Large intestine (tissue), 3 donors: ENCODE data around the gene UBE2Q2. TPM values are rescaled to one million over a fixed set of nuclear protein-coding genes. Genes with fewer than 3 reads are reported as not detected.
"Not testable (repeated sequence)": the region's sequence is repeated elsewhere in the genome, so short reads cannot be mapped to it uniquely, and the experiment has no call there.

Source experiments
- DNase-seq, 2 donors: peaks; one replicate each; pipeline versions ENCODE4 v3.0.0 to v3.0.0-alpha.2; 2013
- H3K27ac ChIP-seq: one replicate; pipeline ENCODE4 v1.5.1; 2013; ENCODE audit warnings: low read length
- H3K27me3 ChIP-seq: 2 replicates; pipeline ENCODE4 v1.6.1; 2013; ENCODE audit warnings: low read length; ENCODE audit not compliant: control insufficient read depth, insufficient read depth
- H3K36me3 ChIP-seq: 2 replicates; pipeline ENCODE4 v1.6.1; 2013; ENCODE audit warnings: low read length; ENCODE audit not compliant: control insufficient read depth, insufficient read depth
- H3K4me1 ChIP-seq: one replicate; pipeline ENCODE4 v1.6.1; 2013; ENCODE audit warnings: low read length; ENCODE audit not compliant: control insufficient read depth, insufficient read depth
- H3K4me3 ChIP-seq: one replicate; pipeline ENCODE4 v1.5.1; 2013; ENCODE audit warnings: low read length
- H3K9me3 ChIP-seq: one replicate; pipeline ENCODE4 v1.6.1; 2013; ENCODE audit warnings: mild to moderate bottlenecking, low read depth, low read length, moderate library complexity; ENCODE audit not compliant: control insufficient read depth
- WGBS: methylation state at CpG from one replicate; pipeline ENCODE4 v1.1.5; 2013; ENCODE audit warnings: low lambda C conversion rate; ENCODE audit not compliant: insufficient coverage; 5-methylcytosine and 5-hydroxymethylcytosine counted together
- polyA plus RNA-seq: library from polyadenylated mRNA; unstranded; fragments of 120-200 nt; gene quantifications from one replicate; pipeline ENCODE4 v1.2.1, GENCODE V29; 2013

Gene UBE2Q2
- polyA plus RNA-seq, 1 donor: 16.6 TPM

- no CpG with 5 or more reads among the region's 1 CpG for WGBS
- not testable (repeated sequence) for H3K9me3 ChIP-seq, H3K27ac ChIP-seq, H3K4me1 ChIP-seq, H3K36me3 ChIP-seq, H3K4me3 ChIP-seq, H3K27me3 ChIP-seq, DNase-seq
Measured at GRCh38 chr15:75866045-75866444, 22.8 kb downstream of the UBE2Q2 start.

GRCh38 chr15:75866916-75867315 lies 23.7 kb downstream of the UBE2Q2 start:
- DNase-seq: no peak
- Histone ChIP-seq H3K27me3 (no peaks in the 10 kb centered on the region), H3K4me1 (no peaks in the 10 kb centered on the region), H3K27ac (no peak overlapping the region), H3K4me3 (no peak overlapping the region), H3K36me3 (peaks cover 3% of the 10 kb centered on the region), H3K9me3 (no peaks in the 10 kb centered on the region)

GRCh38 chr15:75867449-75867848 lies 24.2 kb downstream of the UBE2Q2 start:
- no peaks in the 10 kb centered on the region for H3K4me1 ChIP-seq
- WGBS: 70% methylated on average over 2 of the region's 4 CpGs
- no peak for DNase-seq
- H3K4me3 ChIP-seq: no peak overlapping the region
- peaks cover 3% of the 10 kb centered on the region for H3K36me3 ChIP-seq
- no peaks in the 10 kb centered on the region for H3K9me3 ChIP-seq
- no peak overlapping the region for H3K27ac ChIP-seq
- no peaks in the 10 kb centered on the region for H3K27me3 ChIP-seq

DNA sequence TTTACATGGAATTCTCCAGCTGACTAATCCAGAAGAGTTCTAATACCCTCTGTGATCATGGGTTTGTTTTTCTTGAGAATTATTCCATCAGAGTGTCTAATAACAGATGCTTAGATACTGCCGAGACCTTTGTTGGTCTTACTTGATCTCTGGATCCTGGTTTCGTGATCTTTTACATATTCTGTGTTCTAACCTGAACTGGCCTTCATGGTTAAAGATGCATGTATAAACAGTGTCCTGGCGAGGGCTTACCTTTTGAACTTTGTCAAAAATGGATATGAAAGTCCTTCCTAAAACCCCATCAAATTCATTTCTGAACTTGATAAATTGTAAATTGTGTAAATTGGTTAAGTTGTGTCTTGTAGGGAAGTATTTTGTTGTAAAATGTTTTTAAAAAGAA lies 24.8 kb downstream of the UBE2Q2 start:
- Histone ChIP-seq H3K36me3 (peaks cover 3% of the 10 kb centered on the region), H3K4me1 (no peaks in the 10 kb centered on the region), H3K27me3 (no peaks in the 10 kb centered on the region), H3K27ac (no peak overlapping the region), H3K4me3 (no peak overlapping the region), H3K9me3 (no peaks in the 10 kb centered on the region)
- WGBS: 92% methylated on average over 3 of the region's 3 CpGs
- no peak for DNase-seq

DNA sequence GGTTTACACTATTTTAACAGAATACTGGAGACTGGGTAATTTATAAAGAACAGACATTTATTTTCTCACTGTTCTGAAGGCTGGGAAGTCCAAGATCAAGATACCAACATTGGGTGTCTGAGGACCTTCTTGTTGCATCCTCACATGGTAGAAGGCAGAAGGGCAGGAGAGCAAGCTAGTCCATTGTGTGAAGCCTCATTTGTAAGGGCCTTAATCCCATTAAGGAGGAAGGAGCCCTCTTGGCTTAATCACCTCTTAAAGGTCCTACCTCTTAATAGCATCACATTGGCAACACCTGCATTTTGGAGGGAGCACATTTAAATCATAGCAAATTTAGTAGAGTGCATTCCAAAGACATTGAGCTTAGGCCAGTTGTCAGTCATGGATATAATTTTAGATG lies 26.2 kb downstream of the UBE2Q2 start:
- no peak overlapping the region for H3K27ac ChIP-seq
- H3K4me1 ChIP-seq: no peaks in the 10 kb centered on the region
- DNase-seq: no peak
- peaks cover 10% of the 10 kb centered on the region for H3K36me3 ChIP-seq
- H3K27me3 ChIP-seq: no peaks in the 10 kb centered on the region
- no peaks in the 10 kb centered on the region for H3K9me3 ChIP-seq
- H3K4me3 ChIP-seq: no peak overlapping the region

DNA sequence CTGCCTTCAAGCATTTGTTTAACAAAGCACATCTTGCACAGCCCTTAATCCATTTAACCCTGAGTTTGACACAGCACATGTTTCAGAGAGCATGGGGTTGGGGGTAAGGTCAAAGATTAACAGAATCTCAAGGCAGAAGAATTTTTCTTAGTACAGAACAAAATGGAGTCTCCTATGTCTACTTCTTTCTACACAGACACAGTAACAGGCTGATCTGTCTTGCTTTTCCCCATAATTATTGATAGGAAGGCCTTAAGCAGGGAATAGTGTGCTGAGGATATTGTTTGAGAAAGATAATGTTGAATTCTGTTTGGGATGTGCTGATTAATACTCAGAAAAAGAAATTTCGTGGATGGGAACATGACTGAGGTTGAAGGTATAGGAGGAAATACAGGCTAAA lies 28.3 kb downstream of the UBE2Q2 start:
- H3K27ac ChIP-seq, H3K27me3 ChIP-seq, DNase-seq, H3K9me3 ChIP-seq, H3K4me3 ChIP-seq, H3K4me1 ChIP-seq: not testable (repeated sequence)
- peaks cover 13% of the 10 kb centered on the region for H3K36me3 ChIP-seq
- 57% methylated on average over 1 of the region's 1 CpG for WGBS

DNA sequence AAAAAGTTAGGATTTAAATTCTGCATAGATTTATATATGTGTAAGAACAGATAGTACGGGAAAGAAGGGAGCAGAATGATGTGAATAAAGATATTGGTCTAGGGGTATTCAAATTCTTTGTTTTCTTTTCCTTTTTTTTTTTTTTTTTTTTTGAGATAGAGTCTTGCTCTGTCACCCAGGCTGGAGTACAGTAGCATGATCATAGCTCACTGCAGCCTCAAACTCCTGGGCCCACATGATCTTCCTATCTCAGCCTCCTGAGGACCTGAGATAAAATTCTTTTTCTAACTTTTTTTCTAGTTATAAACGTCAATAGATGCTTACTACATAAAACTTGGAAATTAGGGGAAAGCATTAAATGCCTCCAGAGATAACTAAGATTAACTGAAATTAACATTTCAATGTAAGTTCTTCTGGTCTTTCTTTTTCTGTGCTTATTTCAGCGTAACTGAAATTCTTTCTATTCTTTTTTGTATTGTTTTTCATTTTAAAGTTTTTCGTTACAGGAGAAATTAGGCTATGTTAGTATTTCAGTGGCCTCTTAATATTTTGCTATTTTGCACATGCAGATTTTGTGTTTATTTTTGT lies 29.2 kb downstream of the UBE2Q2 start:
- 91% methylated on average over 4 of the region's 4 CpGs for WGBS
- H3K9me3 ChIP-seq: no peaks in the 10 kb centered on the region
- peaks cover 13% of the 10 kb centered on the region for H3K36me3 ChIP-seq
- H3K4me1 ChIP-seq: no peaks in the 10 kb centered on the region
- no peak for DNase-seq
- no peaks in the 10 kb centered on the region for H3K27me3 ChIP-seq
- no peak overlapping the region for H3K4me3 ChIP-seq
- no peak overlapping the region for H3K27ac ChIP-seq

DNA sequence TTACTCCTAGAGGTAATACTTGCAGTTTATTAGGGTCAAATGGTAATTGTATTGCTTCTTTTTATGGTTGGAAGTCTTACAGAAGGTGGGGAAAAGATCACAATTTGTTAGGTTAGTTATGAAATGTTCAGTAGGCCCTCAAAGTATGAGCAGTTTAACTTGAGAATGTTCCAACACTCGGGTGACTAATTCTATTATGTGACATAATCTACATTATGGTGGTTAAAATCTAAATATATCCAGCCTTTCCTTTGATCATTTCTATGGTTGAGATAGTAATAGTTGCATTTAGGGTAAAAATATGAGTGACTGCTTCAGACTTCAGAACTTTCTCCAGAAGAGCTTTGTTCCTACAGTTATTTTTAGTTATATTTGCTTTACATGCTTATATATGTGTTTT lies 40.8 kb downstream of the UBE2Q2 start:
- H3K27ac ChIP-seq: no peak overlapping the region
- no peaks in the 10 kb centered on the region for H3K27me3 ChIP-seq
- H3K4me1 ChIP-seq: no peaks in the 10 kb centered on the region
- WGBS: no CpG with 5 or more reads among the region's 1 CpG
- DNase-seq: no peak
- no peaks in the 10 kb centered on the region for H3K36me3 ChIP-seq
- no peaks in the 10 kb centered on the region for H3K9me3 ChIP-seq
- H3K4me3 ChIP-seq: no peak overlapping the region

DNA sequence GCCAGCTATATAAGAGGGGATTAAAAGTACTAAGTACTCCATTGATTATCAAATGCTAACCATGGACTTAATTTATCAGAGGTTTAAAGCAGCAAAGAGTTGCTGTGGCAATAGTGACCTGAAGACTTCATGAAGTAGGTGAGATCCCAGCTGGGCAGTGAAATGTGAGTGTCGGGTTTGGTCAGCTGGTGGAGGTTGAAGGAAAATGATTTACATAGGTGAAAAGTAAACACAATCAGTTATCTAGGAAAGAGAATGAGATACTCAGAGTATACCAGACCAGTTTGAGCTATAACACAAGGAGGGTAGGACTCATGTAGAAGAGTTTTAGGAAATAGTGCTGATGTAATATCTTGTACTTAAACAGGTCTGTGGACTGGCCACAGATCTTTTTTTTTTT lies 43.9 kb downstream of the UBE2Q2 start:
- no peak overlapping the region for H3K4me3 ChIP-seq
- no peaks in the 10 kb centered on the region for H3K9me3 ChIP-seq
- no peak for DNase-seq
- no peaks in the 10 kb centered on the region for H3K27me3 ChIP-seq
- H3K27ac ChIP-seq: no peak overlapping the region
- no CpG with 5 or more reads among the region's 1 CpG for WGBS
- H3K4me1 ChIP-seq: no peaks in the 10 kb centered on the region
- H3K36me3 ChIP-seq: no peaks in the 10 kb centered on the region

GRCh38 chr15:75891895-75892294 lies 48.6 kb downstream of the UBE2Q2 start:
- H3K27me3 ChIP-seq: no peaks in the 10 kb centered on the region
- no peak overlapping the region for H3K27ac ChIP-seq
- H3K4me3 ChIP-seq: no peak overlapping the region
- no peaks in the 10 kb centered on the region for H3K36me3 ChIP-seq
- no peaks in the 10 kb centered on the region for H3K4me1 ChIP-seq
- no peaks in the 10 kb centered on the region for H3K9me3 ChIP-seq
- DNase-seq: no peak

- Histone ChIP-seq H3K4me1 (no peaks in the 10 kb centered on the region), H3K9me3 (no peaks in the 10 kb centered on the region), H3K36me3 (no peaks in the 10 kb centered on the region), H3K27ac (no peak overlapping the region), H3K4me3 (no peak overlapping the region), H3K27me3 (no peaks in the 10 kb centered on the region)
- no CpG with 5 or more reads among the region's 2 CpGs for WGBS
- DNase-seq: no peak
Measured at GRCh38 chr15:75895731-75896130, 52.5 kb downstream of the UBE2Q2 start.
